ENCODE data around the gene TMEM115.

TMEM115 gene

DNA sequence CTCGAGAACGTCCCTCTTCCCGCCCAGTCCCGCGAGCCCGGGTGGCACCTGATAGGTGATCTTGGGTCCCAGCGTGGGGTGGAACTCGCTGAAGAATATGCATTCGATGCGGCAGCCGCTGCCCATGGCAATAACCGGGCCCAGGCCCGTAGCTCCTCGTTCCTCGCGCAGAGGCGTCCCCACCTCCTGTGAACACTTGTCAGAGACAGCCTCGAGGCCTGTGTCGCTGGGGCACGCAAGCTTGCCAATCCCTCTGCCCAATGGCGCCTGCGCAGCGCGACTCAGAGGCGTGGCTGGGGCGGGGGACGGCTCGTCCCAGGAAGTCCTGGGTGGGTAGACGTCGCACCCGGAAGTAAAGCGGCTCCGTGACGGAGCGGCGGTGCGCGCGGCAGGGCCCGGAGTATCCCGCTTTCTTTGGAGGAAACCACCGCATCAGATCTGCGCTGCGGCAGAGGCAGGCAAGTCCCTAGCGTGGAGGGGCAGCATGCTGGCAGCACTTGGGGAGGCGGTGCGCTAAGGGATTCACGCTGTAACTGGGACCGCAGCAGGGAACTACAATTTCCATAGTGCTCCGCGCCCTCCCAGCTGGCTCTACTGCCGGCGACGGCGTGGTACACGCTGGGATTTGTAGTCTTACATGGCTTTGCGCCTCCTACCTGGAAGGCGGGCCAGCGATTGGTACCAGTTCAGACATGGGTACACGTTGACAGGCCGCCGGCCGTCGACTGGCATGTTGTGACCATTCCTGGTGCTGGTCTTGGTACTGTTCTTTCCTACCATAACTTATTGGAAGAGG is 8.6 kb downstream of the TMEM115 start, which contains the start of the genes CYB561D2 and NPRL2:
CYB561D2 (plus strand) TSS at position 336 of the 796 bp plus-strand sequence. CDS start 572 bp downstream, outside the sequence.
NPRL2 (minus strand) TSS at position 249 of the 796 bp plus-strand sequence; CDS start at position 126, 123 bp downstream.
- peak; percentile 96 for DNase-seq

DNA sequence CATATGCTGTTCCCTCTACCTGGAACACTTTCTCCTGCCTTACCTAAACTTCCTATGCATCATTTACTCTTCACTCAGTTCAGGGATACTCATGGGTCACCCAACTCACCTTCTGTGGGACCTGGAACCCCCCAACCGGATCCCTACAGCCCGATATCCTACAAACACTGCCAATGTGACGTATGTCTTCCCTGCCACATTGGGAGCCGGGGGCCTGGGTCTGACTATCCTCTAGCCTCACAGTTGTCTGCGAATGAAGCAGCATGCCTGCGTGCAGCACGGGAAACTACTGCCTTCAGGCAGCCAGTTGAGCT is 9.2 kb downstream of the TMEM115 start:
- DNase-seq: no peak

DNA sequence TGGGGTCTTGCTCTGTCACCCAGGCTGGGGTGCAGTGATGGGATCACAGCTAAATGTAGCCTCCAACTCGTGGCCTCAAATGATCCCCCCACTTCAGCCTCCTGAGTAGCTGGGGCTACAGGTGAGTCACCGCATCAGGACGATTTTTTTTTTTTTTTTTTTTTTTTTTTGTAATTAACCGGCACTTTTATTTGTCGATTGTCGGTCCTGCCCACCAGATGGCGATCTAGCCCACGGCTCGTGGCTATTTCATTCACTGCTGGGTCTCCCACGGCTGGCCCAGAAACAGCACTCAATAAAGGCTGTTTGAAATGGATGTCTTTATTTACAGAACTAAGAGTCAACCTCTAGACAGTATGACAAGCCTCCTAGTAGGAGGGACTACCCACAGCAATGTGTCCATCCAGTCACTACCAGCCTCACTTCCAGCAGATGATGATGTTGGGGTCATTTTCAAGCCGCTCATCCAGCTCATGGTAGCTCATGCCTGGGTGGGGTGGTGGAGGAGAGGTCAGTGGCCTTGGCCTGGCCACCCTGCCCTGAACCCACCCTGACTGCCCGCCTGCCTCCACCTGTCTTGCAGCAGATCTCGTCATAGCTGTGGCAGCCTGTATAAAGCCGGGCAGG is 12.0 kb downstream of the TMEM115 start:
- peak; percentile 75 for DNase-seq

DNA sequence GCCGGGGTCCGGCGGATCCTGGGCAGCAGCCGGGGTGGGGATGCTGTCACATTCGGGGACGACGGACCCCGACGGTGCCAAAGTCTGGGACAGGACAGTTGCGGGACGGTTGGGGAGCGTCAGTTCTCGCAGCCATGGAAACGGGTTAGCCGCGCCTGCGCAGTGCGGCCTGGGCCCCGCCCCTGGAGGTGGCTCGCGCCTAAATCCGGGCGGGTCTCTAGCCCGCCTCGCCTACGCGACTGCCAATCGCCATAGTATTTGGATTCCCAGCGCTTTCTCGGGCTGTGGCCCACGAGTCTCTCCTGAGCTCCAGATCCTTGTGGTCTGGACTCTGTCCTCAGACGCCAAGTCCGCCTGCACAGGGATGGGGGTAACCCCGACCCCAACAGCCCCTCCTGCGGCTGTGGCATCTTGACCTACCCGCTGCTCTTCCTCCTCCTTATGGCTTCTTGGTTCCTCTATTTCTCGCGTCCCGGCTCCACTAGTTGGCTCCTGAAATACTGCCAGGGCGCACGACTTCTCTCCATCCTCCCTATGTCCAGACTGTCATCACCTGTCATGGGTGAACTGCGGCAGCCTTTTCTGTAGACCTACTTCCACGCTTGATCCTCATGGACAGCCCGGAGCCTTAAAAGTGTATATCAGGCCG is 13.6 kb downstream of the TMEM115 start, which contains the start of gene ZMYND10:
ZMYND10 (minus strand) TSS at position 147 of the 649 bp plus-strand sequence. CDS start 153 bp downstream, outside the sequence.
- peak; percentile 76 for DNase-seq

DNA sequence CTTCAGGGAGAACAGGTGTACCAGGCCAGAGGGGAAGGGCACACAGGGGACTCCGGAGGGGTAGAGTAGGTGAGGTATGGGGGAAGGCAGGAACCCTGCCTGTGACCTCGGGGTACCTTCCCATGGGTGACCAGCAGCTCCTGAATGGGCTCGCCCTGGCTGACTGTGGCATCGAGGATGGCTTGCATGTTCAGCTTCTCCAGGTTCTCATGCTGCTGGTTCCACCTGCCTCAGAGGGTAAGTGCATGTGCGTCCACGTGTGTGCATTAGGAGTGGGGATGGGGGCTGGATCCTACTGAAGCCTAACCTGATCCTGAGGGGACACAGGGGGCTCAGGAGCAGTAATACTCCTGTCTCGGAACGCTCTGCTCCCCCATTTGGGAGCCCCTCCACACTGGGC is 14.3 kb downstream of the TMEM115 start:
- no peak for DNase-seq

DNA sequence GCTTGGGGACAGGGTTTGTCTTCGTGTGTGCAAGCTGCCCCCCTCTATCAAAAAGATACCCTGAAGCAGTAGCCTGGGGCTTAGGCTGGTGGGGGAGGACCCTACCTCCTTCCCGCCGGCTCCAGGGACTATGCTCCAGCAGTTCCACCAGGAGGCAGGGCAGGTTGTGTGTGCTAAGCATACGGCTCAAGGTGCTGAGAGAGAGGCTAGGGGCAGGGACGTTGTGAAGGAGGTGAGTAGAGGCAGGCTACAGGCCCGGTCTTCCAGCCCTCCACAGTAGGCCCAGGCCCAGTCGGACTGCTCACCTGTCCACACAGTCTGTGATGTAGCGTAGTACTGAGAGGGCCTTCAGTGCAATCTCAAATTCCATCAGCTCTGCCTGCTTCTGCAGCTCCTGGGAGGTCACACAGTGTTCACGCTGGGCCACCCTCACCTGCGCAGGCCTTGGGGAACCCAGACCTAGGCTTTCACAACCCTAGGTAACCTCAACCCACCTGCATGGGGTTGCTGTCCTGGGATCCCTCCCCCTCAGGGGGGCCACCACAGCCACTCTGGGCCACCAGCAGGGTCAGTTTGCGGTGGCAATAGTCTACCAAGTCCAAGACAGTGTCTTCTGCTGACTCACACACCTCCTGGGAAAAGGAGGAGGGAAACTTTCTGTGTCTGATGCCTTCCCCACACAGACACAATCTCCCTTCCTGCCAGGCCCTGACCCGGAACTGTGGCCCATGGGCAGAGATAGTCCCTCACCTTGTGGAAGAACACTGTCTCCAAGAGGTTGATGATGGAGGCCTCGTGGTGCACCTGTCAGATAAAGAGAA is 16.3 kb downstream of the TMEM115 start:
- no peak for DNase-seq

DNA sequence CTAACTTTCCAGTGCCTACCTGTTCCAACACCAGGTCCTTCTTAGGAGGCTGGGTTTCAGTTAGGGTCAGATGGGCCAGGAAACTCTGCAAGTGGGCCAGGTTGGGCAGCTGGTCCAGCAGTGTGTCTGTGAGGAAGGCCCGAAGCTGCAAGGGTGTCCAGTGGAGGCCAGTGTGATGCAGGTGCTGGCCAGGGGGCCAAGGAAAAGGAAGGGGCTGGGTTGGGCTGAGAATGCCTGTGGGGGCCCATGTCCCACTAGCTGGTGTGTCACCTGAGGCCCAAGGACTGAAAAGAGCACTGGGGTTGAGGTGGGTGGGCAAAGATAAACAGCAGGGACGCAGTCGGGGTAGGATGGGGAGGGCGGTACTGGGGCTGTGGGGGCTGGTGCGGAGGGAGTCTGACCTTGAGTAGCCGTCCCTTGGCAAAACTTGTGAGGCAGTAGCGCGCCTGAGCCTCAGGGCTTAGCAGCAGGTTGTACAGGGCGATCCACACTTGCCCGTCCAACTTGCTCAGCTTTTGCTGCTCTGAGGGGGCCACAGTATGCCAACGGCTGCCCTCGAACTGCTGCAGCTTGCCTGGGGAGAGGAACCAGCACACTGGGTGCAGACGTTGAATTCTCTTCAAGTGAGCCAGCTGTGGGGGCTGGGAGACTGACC is 17.2 kb downstream of the TMEM115 start:
- no peak for DNase-seq

DNA sequence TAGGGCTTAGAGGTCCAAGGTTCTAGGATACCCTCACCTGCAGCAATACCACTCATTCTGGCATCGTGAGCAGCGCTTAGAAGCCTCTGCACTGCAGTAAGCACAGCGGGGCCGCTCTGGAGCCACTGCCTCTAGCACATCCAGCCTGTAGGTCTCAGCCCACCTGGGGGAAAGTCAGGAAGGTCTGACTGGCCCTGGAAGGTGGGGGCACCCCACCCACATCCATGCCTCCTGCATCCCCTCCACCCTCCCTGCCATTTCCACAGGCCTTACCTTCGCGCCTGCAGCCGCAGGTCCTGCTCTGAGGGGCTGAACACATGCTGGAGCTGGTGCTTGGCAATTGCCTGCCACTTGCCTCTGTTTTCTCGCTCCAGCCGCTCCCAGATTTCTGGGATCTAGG is 17.8 kb downstream of the TMEM115 start:
- no peak for DNase-seq

DNA sequence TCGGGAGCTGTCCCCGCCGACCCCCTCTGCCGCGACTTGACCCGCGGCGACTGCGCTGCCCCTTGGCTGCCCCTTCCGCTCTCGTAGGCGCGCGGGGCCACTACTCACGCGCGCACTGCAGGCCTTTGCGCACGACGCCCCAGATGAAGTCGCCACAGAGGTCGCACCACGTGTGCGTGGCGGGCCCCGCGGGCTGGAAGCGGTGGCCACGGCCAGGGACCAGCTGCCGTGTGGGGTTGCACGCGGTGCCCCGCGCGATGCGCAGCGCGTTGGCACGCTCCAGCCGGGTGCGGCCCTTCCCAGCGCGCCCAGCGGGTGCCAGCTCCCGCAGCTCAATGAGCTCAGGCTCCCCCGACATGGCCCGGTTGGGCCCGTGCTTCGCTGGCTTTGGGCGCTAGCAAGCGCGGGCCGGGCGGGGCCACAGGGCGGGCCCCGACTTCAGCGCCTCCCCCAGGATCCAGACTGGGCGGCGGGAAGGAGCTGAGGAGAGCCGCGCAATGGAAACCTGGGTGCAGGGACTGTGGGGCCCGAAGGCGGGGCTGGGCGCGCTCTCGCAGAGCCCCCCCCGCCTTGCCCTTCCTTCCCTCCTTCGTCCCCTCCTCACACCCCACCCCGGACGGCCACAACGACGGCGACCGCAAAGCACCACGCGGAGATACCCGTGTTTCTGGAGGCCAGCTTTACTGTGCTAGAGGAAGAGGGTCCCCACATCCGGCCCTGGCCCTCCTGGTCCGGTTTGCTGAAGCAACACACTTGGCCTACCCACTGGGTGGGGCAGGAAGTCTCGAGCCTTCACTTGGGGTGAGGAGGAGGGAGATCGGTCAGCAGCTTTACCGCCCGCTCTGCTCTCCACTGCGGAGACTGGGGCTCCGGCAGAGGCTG is 18.6 kb downstream of the TMEM115 start, which contains the start of gene RASSF1:
RASSF1 (minus strand) TSS at position 389 of the 882 bp plus-strand sequence; CDS start at position 358, 31 bp downstream.
- peak; percentile 87 for DNase-seq

DNA sequence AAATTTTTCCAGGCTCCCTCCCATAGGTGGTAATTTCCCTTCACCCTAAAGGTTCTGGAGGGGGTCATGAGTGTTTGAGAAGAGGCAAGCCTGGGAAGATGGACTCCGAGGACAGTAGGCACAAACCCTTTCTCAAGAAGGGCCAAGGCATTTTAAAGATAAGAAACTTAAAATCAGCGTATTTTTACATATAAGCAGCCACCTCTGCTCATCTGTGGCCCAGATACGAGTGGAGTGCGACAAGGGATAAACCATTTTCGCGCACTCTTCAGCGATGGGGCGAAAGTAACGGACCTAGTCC is 19.2 kb downstream of the TMEM115 start:
- no peak for DNase-seq

DNA sequence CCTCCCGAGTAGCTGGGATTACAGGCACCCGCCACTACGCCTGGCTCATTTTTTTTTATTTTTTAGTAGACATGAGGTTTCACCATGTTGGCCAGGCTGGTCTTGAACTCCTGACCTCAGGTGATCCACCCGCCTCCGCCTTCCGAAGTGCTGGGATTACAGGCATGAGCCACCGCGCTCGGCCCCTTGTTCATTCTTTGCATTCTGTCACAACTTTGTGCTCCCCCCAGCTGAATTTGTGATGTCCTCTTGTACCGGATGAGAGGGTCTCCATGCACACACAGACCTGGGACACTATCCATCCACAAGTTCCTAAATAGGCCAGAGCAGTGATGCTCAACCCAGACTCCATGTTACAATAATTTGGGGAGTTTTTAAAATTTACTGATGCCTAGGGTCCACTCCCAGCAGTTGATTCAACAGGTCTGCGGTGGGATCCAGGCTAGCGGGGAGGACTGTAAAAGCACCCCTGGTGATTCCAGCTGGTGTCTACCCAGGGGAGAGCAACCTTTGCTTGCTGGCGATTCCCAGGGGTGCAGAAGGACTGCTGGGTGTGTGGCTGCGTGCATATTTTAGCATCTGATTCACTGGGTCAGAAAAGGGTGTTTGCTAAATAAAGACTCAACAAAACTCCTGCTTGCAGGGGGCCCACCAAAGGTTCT is 19.7 kb downstream of the TMEM115 start:
- no peak for DNase-seq

DNA sequence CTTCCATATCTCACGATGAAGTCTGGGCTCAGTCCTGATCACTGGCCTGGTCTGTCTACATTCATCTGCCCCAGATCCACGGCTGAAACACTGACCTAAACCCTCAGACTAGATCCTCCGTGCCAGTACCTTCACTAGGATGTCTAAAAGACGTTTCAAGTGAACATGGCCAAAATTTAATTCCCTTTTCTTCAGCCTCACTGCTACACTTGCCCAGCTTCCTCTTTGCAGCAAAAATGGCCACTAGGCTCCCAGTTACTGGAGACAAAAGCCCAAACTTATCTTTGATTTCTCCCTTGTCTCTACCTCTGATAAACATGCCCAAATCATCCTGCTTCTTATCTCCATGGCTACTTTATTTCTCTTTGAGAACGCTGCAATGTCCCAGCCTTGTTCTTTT is 20.4 kb downstream of the TMEM115 start:
- no peak for DNase-seq

DNA sequence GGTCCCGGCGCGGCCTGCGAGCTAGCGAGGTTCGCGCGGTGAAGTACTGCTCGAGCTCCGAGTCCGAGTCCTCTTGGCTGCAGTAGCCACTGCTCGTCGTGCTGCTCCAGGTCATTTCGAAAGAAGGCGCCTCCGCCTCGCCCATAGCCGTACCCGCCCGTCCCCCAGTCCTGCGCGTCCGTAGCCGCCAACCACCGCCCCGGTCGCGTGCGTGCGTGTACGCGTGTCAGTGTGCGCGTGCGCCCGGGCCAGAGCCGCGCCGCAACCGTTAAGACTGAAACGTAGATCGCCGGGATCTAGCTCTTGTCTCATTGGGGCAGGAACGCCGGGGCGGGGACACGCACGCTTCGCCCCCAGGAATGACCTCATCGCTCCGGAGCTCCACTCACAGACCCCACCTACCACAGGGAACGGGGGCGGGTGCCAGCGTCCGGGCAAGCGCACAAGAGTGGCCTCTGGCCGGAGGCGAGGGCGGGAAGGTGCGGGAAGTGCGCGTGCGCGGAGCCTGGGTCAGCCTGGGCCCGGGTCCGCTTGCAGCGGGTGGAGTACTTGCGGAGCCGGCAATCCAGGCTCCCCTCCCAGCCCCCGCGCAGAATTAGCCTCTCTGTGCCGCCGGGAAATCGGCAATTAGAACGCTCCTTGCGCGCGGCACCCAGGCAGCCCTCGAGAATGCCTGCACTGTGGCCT is 22.0 kb downstream of the TMEM115 start:
- DNase-seq: peak; percentile 99

DNA sequence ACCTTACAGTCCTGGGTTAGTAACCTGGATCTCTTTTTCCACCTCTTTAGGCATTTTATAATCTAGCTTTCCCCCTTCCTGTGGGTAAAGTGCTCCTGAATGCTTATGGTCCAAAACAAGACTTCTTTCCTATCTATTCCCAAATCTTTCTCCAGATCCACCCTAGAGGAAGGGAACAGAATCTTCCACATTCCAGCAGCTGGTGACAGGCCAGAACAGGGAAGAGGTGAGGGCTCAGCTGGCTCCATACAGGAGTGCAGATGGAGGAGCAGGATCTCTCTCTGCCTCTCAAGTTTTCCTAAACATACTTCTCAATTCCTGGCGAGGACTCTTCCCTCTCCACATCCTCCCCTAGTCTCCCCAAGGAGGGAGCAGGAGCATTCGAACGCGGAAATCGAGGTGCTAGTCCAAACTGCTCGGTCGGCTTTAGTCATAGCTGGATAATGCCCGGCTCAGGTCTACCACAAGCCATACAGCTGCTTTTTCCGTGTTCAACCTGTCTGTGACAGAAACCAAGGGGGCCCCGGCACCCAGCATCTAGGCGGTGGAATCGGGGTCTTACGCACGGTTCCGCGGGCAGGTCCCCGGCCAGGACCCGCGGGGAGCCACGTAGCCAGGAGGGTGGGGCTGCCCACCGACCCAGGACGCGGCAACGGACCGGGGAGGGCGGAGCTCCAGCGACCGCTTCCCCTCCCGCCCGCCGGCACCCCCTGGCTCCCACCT is 22.7 kb downstream of the TMEM115 start:
- DNase-seq: no peak

DNA sequence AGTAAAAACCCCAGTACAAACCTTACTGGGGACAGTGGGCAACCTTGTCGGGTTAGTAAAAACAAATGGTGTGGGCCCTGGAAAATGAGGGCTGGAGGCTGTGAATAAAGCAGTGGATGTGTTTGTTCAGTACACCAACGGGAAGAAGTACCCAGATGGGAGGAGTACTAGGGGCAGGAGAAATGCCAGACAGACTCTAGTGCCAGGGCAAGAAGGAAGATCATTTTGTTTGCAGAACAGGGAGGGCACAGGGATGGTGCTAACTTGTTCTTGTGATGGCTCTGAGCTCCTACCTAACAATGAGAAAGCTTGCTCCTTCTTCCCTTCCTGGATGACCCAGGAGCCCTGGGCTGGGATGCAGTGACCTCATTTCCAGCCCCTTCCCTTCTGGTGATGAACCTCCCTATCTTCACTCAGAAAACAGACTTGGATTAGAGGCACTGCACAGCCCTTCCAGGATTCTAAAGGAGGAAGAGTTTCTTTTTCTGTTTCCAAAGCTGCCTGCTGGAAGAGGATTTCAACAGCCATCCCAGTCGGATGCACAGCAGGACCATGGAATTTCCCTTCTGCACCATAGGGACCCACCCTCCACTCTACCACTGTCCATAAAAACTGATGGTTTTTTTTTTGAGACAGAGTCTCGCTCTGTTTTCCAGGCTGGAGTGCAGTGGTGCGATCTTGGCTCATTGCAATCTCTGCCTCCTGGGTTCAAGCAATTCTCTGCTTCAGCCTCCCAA is 24.8 kb downstream of the TMEM115 start:
- DNase-seq: no peak

DNA sequence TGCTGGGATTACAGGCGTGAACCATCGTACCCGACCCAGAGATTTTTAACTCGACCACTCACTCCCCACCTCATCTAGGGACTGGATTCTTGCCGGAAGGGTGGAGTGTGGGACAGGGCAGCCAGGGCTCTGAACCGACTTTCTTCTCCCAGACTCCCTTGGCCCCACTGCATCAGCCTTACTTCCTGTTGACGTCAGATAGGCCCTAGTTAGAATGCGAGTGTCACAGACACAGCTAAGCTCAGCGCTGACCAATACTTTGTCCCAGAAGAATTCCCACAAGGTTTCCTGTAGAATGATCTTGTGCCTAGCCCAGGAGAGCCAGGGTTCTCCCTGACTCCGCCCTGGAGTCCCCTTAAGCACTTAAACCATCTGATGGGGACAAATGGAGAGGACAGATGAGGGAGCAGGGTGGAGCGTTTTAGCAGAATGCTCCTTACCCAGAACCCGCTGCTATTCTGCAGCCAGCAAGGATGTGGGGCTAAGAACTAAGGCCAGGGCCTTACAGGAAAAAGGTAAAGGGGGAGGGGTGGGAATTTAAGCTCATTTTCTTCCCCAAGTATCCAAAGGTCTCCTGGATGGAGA is 25.5 kb downstream of the TMEM115 start:
- DNase-seq: no peak

DNA sequence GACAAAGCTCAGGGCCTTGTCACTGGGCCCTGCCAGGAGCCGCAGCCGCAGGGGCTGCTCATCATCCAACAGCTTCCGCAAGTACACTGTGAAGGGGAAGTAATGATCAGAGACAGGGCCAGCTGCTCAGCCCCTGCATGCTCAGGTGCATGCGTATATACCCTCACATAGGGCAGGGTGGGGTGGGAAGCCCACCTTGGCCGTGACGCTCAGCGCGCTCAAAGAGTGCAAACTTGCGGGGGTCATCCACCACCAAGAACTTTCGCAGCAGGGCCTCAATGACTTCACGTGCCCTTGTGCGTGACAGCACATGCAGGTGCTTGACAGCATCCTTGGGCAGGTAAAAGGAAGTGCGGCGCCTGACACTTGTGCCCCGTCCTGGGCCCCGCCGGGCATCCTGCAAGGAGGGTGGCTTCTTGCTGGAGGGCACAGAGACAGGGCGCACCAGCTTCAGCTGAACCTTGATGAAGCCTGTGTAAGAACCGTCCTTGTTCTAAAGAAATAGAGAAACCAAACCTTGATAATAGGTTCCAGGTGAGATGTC is 27.9 kb downstream of the TMEM115 start:
- no peak for DNase-seq

DNA sequence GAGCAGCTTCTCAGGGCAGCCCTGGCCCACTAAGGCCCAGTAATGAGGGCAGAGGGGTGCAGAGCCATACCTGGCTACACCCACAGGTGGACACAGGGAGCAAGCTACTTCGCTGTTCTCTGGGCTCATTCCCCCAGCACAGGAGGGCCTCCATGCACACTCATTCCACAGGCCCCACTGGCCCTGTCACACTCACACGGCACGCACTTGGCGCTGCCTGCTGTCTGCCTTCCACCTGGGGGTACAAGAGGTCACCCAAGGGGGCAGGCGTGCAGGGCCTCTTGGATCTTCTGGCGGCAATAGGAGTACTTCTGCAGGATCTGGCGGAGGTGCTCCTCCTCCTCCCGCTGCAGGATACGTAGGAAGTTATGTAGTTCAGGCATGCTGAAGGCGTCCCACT is 29.0 kb downstream of the TMEM115 start:
- DNase-seq: no peak
